HepG2 (cell line): ENCODE measurements around the gene HBA2. TPM values are rescaled to one million over a fixed set of nuclear protein-coding genes. Genes with fewer than 3 reads are reported as not detected.

Experiments
- BHLHE40 ChIP-seq: IDR thresholded peaks from 2 replicates; pipeline ENCODE4 v1.6.1; 2011; ENCODE audit warnings: low read length, improper control_type of control experiment
- HMG20B ChIP-seq: conservative IDR thresholded peaks from 2 replicates; pipeline ENCODE4 v1.6.1; 2016; ENCODE audit warnings: missing genetic modification reagents, missing compliant biosample characterization
- MXD4 ChIP-seq: IDR thresholded peaks from 2 replicates; pipeline ENCODE4 v1.6.1; 2016; ENCODE audit warnings: mild to moderate bottlenecking, missing biosample characterization, missing genetic modification reagents
- NFE2 ChIP-seq: sonication (generic); formaldehyde crosslinking; IDR thresholded peaks from 2 replicates; pipeline ENCODE4 v1.4.0; 2020; ENCODE audit warnings: missing genetic modification reagents
- SALL1 ChIP-seq: sonication (generic); formaldehyde crosslinking; IDR thresholded peaks from 2 replicates; pipeline ENCODE4 v1.8.0; 2022; ENCODE audit warnings: mild to moderate bottlenecking, missing genetic modification reagents
- ZMYM2 ChIP-seq: sonication (generic); formaldehyde crosslinking; IDR thresholded peaks from 2 replicates; pipeline ENCODE4 v1.8.0; 2022; ENCODE audit warnings: mild to moderate bottlenecking, missing genetic modification reagents
- ZNF253 ChIP-seq: sonication (generic); formaldehyde crosslinking; IDR thresholded peaks from 2 replicates; pipeline ENCODE4 v1.8.0; 2022; ENCODE audit warnings: mild to moderate bottlenecking, missing genetic modification reagents, borderline replicate concordance
- ZNF782 ChIP-seq: sonication (generic); formaldehyde crosslinking; IDR thresholded peaks from 2 replicates; pipeline ENCODE4 v1.4.0; 2020; ENCODE audit warnings: missing genetic modification reagents, mild to moderate bottlenecking, borderline replicate concordance
- polyA plus RNA-seq, 8 experiments: library from polyadenylated mRNA; depleted of rRNA in 3 of 8; stranded (reverse) in 7 of 8; unstranded in 1 of 8; fragments of >200 nt; fragmentation: Illumina TruSeq in 4 of 8; extraction: Trizol in 4 of 8; gene quantifications; 2 replicates each; pipeline versions ENCODE4 v1.2.1 to v1.2.3, GENCODE V29; 2011 to 2016; ENCODE audit warnings: low read depth in 4 of 8, missing spikeins in 1 of 8, mixed read lengths in 1 of 8; ENCODE audit not compliant: insufficient read depth in 1 of 8
- total RNA-seq, 5 experiments: library from RNA; depleted of rRNA; stranded (reverse); fragments of >200 nt; fragmentation: Illumina TruSeq; extraction: Trizol; gene quantifications; 2 replicates each; pipeline ENCODE4 v1.2.3, GENCODE V29; 2016; ENCODE audit warnings: low read depth in 1 of 5
- TF ChIP-seq, protein P1 (sequence below): sonication (generic); formaldehyde crosslinking; conservative IDR thresholded peaks from 2 replicates; pipeline ENCODE4 v1.8.0; 2022; ENCODE audit warnings: mild to moderate bottlenecking, moderate library complexity, missing genetic modification reagents
- TF ChIP-seq, protein P2 (sequence below): sonication (generic); formaldehyde crosslinking; IDR thresholded peaks from 2 replicates; pipeline ENCODE4 v1.8.1; 2022; ENCODE audit warnings: low read depth, mild to moderate bottlenecking, missing genetic modification reagents
- TF ChIP-seq, protein P3 (sequence below): sonication (generic); formaldehyde crosslinking; IDR thresholded peaks from 2 replicates; pipeline ENCODE4 v1.4.0; 2020; ENCODE audit warnings: missing genetic modification reagents
- TF ChIP-seq, protein P4 (sequence below): conservative IDR thresholded peaks from 2 replicates; pipeline ENCODE4 v1.6.1; 2018; ENCODE audit warnings: missing genetic modification reagents
- TF ChIP-seq, protein P5 (sequence below), 2 experiments: sonication (generic) in 1 of 2; formaldehyde crosslinking in 1 of 2; IDR thresholded peaks; 2 replicates each; pipeline versions ENCODE4 v1.4.0 to v1.6.1; 2016 to 2020; ENCODE audit warnings: borderline replicate concordance in 1 of 2, low read depth in 1 of 2, mild to moderate bottlenecking in 1 of 2, missing genetic modification reagents in 1 of 2

HBA2 gene
- total and polyA plus RNA-seq, 2 of the 13 experiments (the other 11 are each of a cell fraction or from before 2014, with no cell fraction given), result not detected

DNA sequence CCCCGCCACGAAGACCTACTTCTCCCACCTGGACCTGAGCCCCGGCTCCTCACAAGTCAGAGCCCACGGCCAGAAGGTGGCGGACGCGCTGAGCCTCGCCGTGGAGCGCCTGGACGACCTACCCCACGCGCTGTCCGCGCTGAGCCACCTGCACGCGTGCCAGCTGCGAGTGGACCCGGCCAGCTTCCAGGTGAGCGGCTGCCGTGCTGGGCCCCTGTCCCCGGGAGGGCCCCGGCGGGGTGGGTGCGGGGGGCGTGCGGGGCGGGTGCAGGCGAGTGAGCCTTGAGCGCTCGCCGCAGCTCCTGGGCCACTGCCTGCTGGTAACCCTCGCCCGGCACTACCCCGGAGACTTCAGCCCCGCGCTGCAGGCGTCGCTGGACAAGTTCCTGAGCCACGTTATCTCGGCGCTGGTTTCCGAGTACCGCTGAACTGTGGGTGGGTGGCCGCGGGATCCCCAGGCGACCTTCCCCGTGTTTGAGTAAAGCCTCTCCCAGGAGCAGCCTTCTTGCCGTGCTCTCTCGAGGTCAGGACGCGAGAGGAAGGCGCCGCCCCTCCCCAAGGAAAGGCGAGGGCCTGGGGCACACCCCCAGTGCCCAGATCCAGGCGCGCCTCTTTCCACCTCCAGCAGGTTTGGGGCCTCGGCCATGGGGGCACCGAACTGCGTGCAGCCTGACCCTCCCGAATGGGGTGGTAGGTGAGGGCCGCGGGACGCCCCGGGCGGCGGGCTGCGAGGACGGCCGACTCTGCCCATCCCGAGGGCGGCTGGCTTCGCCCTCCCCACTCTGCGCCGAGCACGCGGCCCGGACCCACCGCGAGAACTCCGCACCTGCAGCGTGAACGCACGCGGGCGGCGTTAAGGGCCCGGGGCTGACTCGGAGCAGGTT is 8.2 kb downstream of the HBA2 start (continued):
- TF ChIP-seq BHLHE40, result peak; percentile 52; the same call in 1 of the 2 replicates
- peak; percentile 96 for TF ChIP-seq ZNF782
- peak; percentile 97 for TF ChIP-seq ZNF253
- no peak for TF ChIP-seq HMG20B (CRISPR knock-in tag)
- TF ChIP-seq, protein P1, sequence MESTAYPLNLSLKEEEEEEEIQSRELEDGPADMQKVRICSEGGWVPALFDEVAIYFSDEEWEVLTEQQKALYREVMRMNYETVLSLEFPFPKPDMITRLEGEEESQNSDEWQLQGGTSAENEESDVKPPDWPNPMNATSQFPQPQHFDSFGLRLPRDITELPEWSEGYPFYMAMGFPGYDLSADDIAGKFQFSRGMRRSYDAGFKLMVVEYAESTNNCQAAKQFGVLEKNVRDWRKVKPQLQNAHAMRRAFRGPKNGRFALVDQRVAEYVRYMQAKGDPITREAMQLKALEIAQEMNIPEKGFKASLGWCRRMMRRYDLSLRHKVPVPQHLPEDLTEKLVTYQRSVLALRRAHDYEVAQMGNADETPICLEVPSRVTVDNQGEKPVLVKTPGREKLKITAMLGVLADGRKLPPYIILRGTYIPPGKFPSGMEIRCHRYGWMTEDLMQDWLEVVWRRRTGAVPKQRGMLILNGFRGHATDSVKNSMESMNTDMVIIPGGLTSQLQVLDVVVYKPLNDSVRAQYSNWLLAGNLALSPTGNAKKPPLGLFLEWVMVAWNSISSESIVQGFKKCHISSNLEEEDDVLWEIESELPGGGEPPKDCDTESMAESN (CRISPR knock-in tag), result peak; percentile 96
- TF ChIP-seq, protein P2, sequence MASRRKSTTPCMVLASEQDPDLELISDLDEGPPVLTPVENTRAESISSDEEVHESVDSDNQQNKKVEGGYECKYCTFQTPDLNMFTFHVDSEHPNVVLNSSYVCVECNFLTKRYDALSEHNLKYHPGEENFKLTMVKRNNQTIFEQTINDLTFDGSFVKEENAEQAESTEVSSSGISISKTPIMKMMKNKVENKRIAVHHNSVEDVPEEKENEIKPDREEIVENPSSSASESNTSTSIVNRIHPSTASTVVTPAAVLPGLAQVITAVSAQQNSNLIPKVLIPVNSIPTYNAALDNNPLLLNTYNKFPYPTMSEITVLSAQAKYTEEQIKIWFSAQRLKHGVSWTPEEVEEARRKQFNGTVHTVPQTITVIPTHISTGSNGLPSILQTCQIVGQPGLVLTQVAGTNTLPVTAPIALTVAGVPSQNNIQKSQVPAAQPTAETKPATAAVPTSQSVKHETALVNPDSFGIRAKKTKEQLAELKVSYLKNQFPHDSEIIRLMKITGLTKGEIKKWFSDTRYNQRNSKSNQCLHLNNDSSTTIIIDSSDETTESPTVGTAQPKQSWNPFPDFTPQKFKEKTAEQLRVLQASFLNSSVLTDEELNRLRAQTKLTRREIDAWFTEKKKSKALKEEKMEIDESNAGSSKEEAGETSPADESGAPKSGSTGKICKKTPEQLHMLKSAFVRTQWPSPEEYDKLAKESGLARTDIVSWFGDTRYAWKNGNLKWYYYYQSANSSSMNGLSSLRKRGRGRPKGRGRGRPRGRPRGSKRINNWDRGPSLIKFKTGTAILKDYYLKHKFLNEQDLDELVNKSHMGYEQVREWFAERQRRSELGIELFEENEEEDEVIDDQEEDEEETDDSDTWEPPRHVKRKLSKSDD, result peak; percentile 97
- peak; percentile 99 for TF ChIP-seq SALL1 (CRISPR knock-in tag)
- TF ChIP-seq, protein P3, sequence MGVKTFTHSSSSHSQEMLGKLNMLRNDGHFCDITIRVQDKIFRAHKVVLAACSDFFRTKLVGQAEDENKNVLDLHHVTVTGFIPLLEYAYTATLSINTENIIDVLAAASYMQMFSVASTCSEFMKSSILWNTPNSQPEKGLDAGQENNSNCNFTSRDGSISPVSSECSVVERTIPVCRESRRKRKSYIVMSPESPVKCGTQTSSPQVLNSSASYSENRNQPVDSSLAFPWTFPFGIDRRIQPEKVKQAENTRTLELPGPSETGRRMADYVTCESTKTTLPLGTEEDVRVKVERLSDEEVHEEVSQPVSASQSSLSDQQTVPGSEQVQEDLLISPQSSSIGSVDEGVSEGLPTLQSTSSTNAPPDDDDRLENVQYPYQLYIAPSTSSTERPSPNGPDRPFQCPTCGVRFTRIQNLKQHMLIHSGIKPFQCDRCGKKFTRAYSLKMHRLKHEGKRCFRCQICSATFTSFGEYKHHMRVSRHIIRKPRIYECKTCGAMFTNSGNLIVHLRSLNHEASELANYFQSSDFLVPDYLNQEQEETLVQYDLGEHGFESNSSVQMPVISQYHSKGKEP, result peak; percentile 93
- no peak for TF ChIP-seq NFE2 (CRISPR knock-in tag)
- TF ChIP-seq MXD4, result peak; percentile 98
- peak; percentile 14; the same call in 1 of the 2 replicates for TF ChIP-seq ZMYM2 (CRISPR knock-in tag)
- TF ChIP-seq, protein P4, sequence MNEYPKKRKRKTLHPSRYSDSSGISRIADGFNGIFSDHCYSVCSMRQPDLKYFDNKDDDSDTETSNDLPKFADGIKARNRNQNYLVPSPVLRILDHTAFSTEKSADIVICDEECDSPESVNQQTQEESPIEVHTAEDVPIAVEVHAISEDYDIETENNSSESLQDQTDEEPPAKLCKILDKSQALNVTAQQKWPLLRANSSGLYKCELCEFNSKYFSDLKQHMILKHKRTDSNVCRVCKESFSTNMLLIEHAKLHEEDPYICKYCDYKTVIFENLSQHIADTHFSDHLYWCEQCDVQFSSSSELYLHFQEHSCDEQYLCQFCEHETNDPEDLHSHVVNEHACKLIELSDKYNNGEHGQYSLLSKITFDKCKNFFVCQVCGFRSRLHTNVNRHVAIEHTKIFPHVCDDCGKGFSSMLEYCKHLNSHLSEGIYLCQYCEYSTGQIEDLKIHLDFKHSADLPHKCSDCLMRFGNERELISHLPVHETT (CRISPR knock-in tag), result peak; percentile 88
- TF ChIP-seq, protein P5, sequence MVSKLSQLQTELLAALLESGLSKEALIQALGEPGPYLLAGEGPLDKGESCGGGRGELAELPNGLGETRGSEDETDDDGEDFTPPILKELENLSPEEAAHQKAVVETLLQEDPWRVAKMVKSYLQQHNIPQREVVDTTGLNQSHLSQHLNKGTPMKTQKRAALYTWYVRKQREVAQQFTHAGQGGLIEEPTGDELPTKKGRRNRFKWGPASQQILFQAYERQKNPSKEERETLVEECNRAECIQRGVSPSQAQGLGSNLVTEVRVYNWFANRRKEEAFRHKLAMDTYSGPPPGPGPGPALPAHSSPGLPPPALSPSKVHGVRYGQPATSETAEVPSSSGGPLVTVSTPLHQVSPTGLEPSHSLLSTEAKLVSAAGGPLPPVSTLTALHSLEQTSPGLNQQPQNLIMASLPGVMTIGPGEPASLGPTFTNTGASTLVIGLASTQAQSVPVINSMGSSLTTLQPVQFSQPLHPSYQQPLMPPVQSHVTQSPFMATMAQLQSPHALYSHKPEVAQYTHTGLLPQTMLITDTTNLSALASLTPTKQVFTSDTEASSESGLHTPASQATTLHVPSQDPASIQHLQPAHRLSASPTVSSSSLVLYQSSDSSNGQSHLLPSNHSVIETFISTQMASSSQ (IDR thresholded peaks at IDR 0.05; ENCODE audit: low read depth), result no peak
- TF ChIP-seq, protein P5 (CRISPR knock-in tag; IDR thresholded peaks at IDR 0.05; ENCODE audit: borderline replicate concordance), result peak; percentile 81; the same call in 1 of the 2 replicates
